Transverse colon (tissue), 3 donors: ENCODE data around the gene PIGT.

Source experiments
- POLR2A ChIP-seq: fragments of 450-650 bp; IDR thresholded peaks from one replicate; pipeline ENCODE4 v1.6.1; 2016; ENCODE audit warnings: antibody characterized with exemption, mild to moderate bottlenecking, moderate library complexity
- TF ChIP-seq, protein P1 (sequence below), 5 experiments: fragments of 200-600 bp in 3 of 5; fragments of 450-650 bp in 2 of 5; sonication (generic) in 3 of 5; IDR thresholded peaks; 1 replicate in 2 of 5; 2 replicates in 3 of 5; pipeline ENCODE4 v1.5.1; 2016 to 2017; ENCODE audit warnings: antibody characterized with exemption in 5 of 5, inconsistent platforms in 3 of 5, mild to moderate bottlenecking in 2 of 5, moderate library complexity in 1 of 5

DNA sequence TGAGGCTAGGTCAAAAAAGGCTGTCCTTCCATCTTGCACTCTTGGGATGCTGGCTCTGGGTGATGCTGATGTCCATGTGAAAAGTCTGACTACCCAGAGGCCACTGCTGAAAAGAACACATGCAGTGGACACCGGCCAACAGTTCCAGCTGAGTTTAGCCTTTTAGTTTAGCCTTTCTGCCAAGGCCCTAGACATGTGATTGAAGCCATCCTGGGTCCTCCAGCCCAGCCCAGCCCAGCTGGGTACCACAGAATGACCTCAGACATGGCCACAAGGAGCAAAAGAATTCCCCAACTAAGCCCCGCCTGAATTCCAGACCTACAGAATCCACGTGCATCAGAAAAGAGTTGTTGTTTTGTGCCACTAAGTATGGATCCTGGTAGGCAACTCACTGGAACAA, 17.4 kb downstream of the PIGT start:
- TF ChIP-seq POLR2A, result no peak
- TF ChIP-seq, protein P1, sequence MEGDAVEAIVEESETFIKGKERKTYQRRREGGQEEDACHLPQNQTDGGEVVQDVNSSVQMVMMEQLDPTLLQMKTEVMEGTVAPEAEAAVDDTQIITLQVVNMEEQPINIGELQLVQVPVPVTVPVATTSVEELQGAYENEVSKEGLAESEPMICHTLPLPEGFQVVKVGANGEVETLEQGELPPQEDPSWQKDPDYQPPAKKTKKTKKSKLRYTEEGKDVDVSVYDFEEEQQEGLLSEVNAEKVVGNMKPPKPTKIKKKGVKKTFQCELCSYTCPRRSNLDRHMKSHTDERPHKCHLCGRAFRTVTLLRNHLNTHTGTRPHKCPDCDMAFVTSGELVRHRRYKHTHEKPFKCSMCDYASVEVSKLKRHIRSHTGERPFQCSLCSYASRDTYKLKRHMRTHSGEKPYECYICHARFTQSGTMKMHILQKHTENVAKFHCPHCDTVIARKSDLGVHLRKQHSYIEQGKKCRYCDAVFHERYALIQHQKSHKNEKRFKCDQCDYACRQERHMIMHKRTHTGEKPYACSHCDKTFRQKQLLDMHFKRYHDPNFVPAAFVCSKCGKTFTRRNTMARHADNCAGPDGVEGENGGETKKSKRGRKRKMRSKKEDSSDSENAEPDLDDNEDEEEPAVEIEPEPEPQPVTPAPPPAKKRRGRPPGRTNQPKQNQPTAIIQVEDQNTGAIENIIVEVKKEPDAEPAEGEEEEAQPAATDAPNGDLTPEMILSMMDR (IDR thresholded peaks at IDR 0.05), result no peak
